ENCODE results near the gene IGFBPL1.
"Not testable (repeated sequence)": the region's sequence is repeated elsewhere in the genome, so short reads cannot be mapped to it uniquely, and the experiment has no call there.

The IGFBPL1 gene

GRCh38 chr9:38404314-38404713, 19.9 kb downstream of the IGFBPL1 start:
- TF ChIP-seq CTCF (IDR thresholded peaks at IDR 0.05; ENCODE audit: low read length) (no peak), EZH2 (optimal IDR thresholded peaks at IDR 0.05; ENCODE audit: low read depth, low read length) (no peak), EZH2phosphoT487 (IDR thresholded peaks at IDR 0.05; ENCODE audit: low read length) (no peak)
- Histone ChIP-seq H3K27ac (ENCODE audit: low read length) (no peak overlapping the region), H3K4me1 (ENCODE audit: low read length) (no peaks in the 10 kb centered on the region), H3K9me3 (replicated peaks; ENCODE audit: insufficient read depth, low read length) (no peaks in the 10 kb centered on the region), H3K79me2 (ENCODE audit: low read length) (no peaks in the 10 kb centered on the region), H4K20me1 (ENCODE audit: insufficient read depth, low read length) (no peaks in the 10 kb centered on the region), H3K36me3 (replicated peaks; ENCODE audit: insufficient read depth, low read length) (no peaks in the 10 kb centered on the region), H2AFZ (ENCODE audit: low read length) (no peak overlapping the region), H3F3A (ENCODE audit: insufficient read depth, low read length) (no peaks in the 10 kb centered on the region), H3K9me2 (replicated peaks; ENCODE audit: insufficient read depth, low read length) (no peaks in the 10 kb centered on the region), H3K4me2 (ENCODE audit: low read depth, low read length) (no peak overlapping the region), H3K9ac (ENCODE audit: low read length) (no peak overlapping the region), H3K4me3 (ENCODE audit: low read length) (no peak overlapping the region), H3K27me3 (replicated peaks; ENCODE audit: insufficient read depth, low read length) (no peaks in the 10 kb centered on the region)
- no peak for DNase-seq

GRCh38 chr9:38401994-38402393, 22.3 kb downstream of the IGFBPL1 start:
- no peaks in the 10 kb centered on the region for H3K27me3 ChIP-seq (replicated peaks; ENCODE audit: insufficient read depth, low read length)
- H3K4me1 ChIP-seq (ENCODE audit: low read length): no peaks in the 10 kb centered on the region
- H3K9me2 ChIP-seq (replicated peaks; ENCODE audit: insufficient read depth, low read length): no peaks in the 10 kb centered on the region
- H3K4me3 ChIP-seq (ENCODE audit: low read length): no peak overlapping the region
- TF ChIP-seq CTCF (IDR thresholded peaks at IDR 0.05; ENCODE audit: low read length): no peak
- no peak for TF ChIP-seq EZH2 (optimal IDR thresholded peaks at IDR 0.05; ENCODE audit: low read depth, low read length)
- no peak for TF ChIP-seq EZH2phosphoT487 (IDR thresholded peaks at IDR 0.05; ENCODE audit: low read length)
- no peaks in the 10 kb centered on the region for H3K9me3 ChIP-seq (replicated peaks; ENCODE audit: insufficient read depth, low read length)
- H3K36me3 ChIP-seq (replicated peaks; ENCODE audit: insufficient read depth, low read length): no peaks in the 10 kb centered on the region
- no peak for DNase-seq
- H4K20me1 ChIP-seq (ENCODE audit: insufficient read depth, low read length): no peaks in the 10 kb centered on the region
- no peaks in the 10 kb centered on the region for H3K79me2 ChIP-seq (ENCODE audit: low read length)
- H2AFZ ChIP-seq (ENCODE audit: low read length): no peak overlapping the region
- no peaks in the 10 kb centered on the region for H3F3A ChIP-seq (ENCODE audit: insufficient read depth, low read length)
- no peak overlapping the region for H3K4me2 ChIP-seq (ENCODE audit: low read depth, low read length)
- no peak overlapping the region for H3K27ac ChIP-seq (ENCODE audit: low read length)
- no peak overlapping the region for H3K9ac ChIP-seq (ENCODE audit: low read length)

- not testable (repeated sequence) for H3K4me1 ChIP-seq (ENCODE audit: low read length); H3K9ac ChIP-seq (ENCODE audit: low read length); H3F3A ChIP-seq (ENCODE audit: insufficient read depth, low read length); H3K9me3 ChIP-seq (replicated peaks; ENCODE audit: insufficient read depth, low read length); H3K27me3 ChIP-seq (replicated peaks; ENCODE audit: insufficient read depth, low read length); DNase-seq; H2AFZ ChIP-seq (ENCODE audit: low read length); H3K27ac ChIP-seq (ENCODE audit: low read length); H3K9me2 ChIP-seq (replicated peaks; ENCODE audit: insufficient read depth, low read length); H4K20me1 ChIP-seq (ENCODE audit: insufficient read depth, low read length); H3K4me2 ChIP-seq (ENCODE audit: low read depth, low read length); H3K36me3 ChIP-seq (replicated peaks; ENCODE audit: insufficient read depth, low read length); H3K4me3 ChIP-seq (ENCODE audit: low read length)
- peaks cover 19% of the 10 kb centered on the region for H3K79me2 ChIP-seq (ENCODE audit: low read length)
These were observed 25.1 kb downstream of the IGFBPL1 start for GRCh38 chr9:38399191-38399590.

- Histone ChIP-seq H3K9me3 (replicated peaks; ENCODE audit: insufficient read depth, low read length) (no peaks in the 10 kb centered on the region), H3K27me3 (replicated peaks; ENCODE audit: insufficient read depth, low read length) (no peaks in the 10 kb centered on the region), H3K9me2 (replicated peaks; ENCODE audit: insufficient read depth, low read length) (no peaks in the 10 kb centered on the region), H3K4me1 (ENCODE audit: low read length) (0 out of 2 replicates have a peak, but pooled peaks cover 3% of the 10 kb centered on the region), H3K79me2 (ENCODE audit: low read length) (peaks cover 35% of the 10 kb centered on the region), H3F3A (ENCODE audit: insufficient read depth, low read length) (no peaks in the 10 kb centered on the region), H3K36me3 (replicated peaks; ENCODE audit: insufficient read depth, low read length) (no peaks in the 10 kb centered on the region), H3K9ac (ENCODE audit: low read length) (no peak overlapping the region), H3K4me2 (ENCODE audit: low read depth, low read length) (no peak overlapping the region), H2AFZ (ENCODE audit: low read length) (no peak overlapping the region), H3K27ac (ENCODE audit: low read length) (no peak overlapping the region), H4K20me1 (ENCODE audit: insufficient read depth, low read length) (no peaks in the 10 kb centered on the region), H3K4me3 (ENCODE audit: low read length) (no peak overlapping the region)
- TF ChIP-seq CTCF (IDR thresholded peaks at IDR 0.05; ENCODE audit: low read length) (no peak), EZH2phosphoT487 (IDR thresholded peaks at IDR 0.05; ENCODE audit: low read length) (no peak), EZH2 (optimal IDR thresholded peaks at IDR 0.05; ENCODE audit: low read depth, low read length) (no peak)
- no peak for DNase-seq
These were observed 27.9 kb downstream of the IGFBPL1 start for GRCh38 chr9:38396371-38396671.

Measured in MM.1S (cell line).